ENCODE measurements around the gene STXBP6.
"Not testable (repeated sequence)": the region's sequence is repeated elsewhere in the genome, so short reads cannot be mapped to it uniquely, and the experiment has no call there.

STXBP6 gene

GRCh38 chr14:24802236-24802635 lies 247.7 kb downstream of the STXBP6 start:
- no peak for DNase-seq (ENCODE audit: low spot score)

- DNase-seq (ENCODE audit: low spot score): no peak
Observed at GRCh38 chr14:24801024-24801423, 248.9 kb downstream of the STXBP6 start.

- no peak for DNase-seq (ENCODE audit: low spot score)
Observed at GRCh38 chr14:24798911-24799462, 251.0 kb downstream of the STXBP6 start.

GRCh38 chr14:24795406-24795805 lies 254.5 kb downstream of the STXBP6 start:
- peak; percentile 76 for DNase-seq (ENCODE audit: low spot score)

- no peak for DNase-seq (ENCODE audit: low spot score)
Observed at GRCh38 chr14:24794644-24795305, 255.2 kb downstream of the STXBP6 start.

- DNase-seq (ENCODE audit: low spot score): no peak
Observed at GRCh38 chr14:24790196-24790595, 259.8 kb downstream of the STXBP6 start.

- DNase-seq (ENCODE audit: low spot score): peak; percentile 42
Observed at GRCh38 chr14:24789378-24789884, 260.5 kb downstream of the STXBP6 start.

GRCh38 chr14:24785698-24786097 lies 264.2 kb downstream of the STXBP6 start:
- no peak for DNase-seq (ENCODE audit: low spot score)

- no peak for DNase-seq (ENCODE audit: low spot score)
Observed at GRCh38 chr14:24784981-24785380, 265.0 kb downstream of the STXBP6 start.

GRCh38 chr14:24783791-24784190 lies 266.2 kb downstream of the STXBP6 start:
- no peak for DNase-seq (ENCODE audit: low spot score)

- peak; percentile 79 for DNase-seq (ENCODE audit: low spot score)
Observed at GRCh38 chr14:24780281-24780680, 269.7 kb downstream of the STXBP6 start.

GRCh38 chr14:24777678-24778077 lies 272.3 kb downstream of the STXBP6 start:
- DNase-seq (ENCODE audit: low spot score): no peak

GRCh38 chr14:24775950-24776349 lies 274.0 kb downstream of the STXBP6 start:
- DNase-seq (ENCODE audit: low spot score): no peak

- DNase-seq (ENCODE audit: low spot score): no peak
Observed at GRCh38 chr14:24774187-24774915, 275.6 kb downstream of the STXBP6 start.

- DNase-seq (ENCODE audit: low spot score): not testable (repeated sequence)
Observed at GRCh38 chr14:24773564-24773963, 276.4 kb downstream of the STXBP6 start.

- no peak for DNase-seq (ENCODE audit: low spot score)
Observed at GRCh38 chr14:24766434-24766833, 283.5 kb downstream of the STXBP6 start.

GRCh38 chr14:24761141-24761540 lies 288.8 kb downstream of the STXBP6 start:
- no peak for DNase-seq (ENCODE audit: low spot score)

Measured in putamen (tissue), 1 donor.